Temporal lobe (tissue), 1 donor: ENCODE results near the gene CALCB. TPM values are rescaled to one million over a fixed set of nuclear protein-coding genes. Genes with fewer than 3 reads are reported as not detected.

Source experiments
- total RNA-seq: library from RNA; depleted of rRNA; stranded (reverse); fragments of >200 nt; gene quantifications from one replicate; pipeline ENCODE4 v1.2.3, GENCODE V29; 2014

The CALCB gene
- total RNA-seq, 1 donor from 2014 or later, result not detected

Other genes with a start within 250 kb of the CALCB start
- gene CYP2R1, start 181.4 kb upstream of the CALCB start, total RNA-seq, result 28.3 TPM
- not detected for gene CALCA, start 101.2 kb upstream of the CALCB start, total RNA-seq
- not detected for gene INSC, start 41.3 kb downstream of the CALCB start, total RNA-seq